KOPT-K1 (cell line): ENCODE data around the gene PREP.
"Not testable (repeated sequence)": the region's sequence is repeated elsewhere in the genome, so short reads cannot be mapped to it uniquely, and the experiment has no call there.

Experiments
- H3K27ac ChIP-seq: fragments of 200-600 bp; sonication (generic); 2 replicates; pipeline ENCODE4 v1.5.1; 2016; ENCODE audit warnings: antibody characterized with exemption, mild to moderate bottlenecking, low read depth, low read length; ENCODE audit not compliant: poor library complexity, severe bottlenecking
- H3K36me3 ChIP-seq: fragments of 200-600 bp; sonication (generic); 2 replicates; pipeline ENCODE4 v1.5.1; 2017; ENCODE audit warnings: antibody characterized with exemption, mild to moderate bottlenecking, low read length, moderate library complexity; ENCODE audit not compliant: insufficient read depth
- H3K9me3 ChIP-seq: fragments of 200-600 bp; sonication (generic); 2 replicates; pipeline ENCODE4 v1.5.1; 2017; ENCODE audit warnings: antibody characterized with exemption, low read length, mild to moderate bottlenecking; ENCODE audit not compliant: insufficient read depth, poor library complexity, severe bottlenecking

Gene PREP

DNA sequence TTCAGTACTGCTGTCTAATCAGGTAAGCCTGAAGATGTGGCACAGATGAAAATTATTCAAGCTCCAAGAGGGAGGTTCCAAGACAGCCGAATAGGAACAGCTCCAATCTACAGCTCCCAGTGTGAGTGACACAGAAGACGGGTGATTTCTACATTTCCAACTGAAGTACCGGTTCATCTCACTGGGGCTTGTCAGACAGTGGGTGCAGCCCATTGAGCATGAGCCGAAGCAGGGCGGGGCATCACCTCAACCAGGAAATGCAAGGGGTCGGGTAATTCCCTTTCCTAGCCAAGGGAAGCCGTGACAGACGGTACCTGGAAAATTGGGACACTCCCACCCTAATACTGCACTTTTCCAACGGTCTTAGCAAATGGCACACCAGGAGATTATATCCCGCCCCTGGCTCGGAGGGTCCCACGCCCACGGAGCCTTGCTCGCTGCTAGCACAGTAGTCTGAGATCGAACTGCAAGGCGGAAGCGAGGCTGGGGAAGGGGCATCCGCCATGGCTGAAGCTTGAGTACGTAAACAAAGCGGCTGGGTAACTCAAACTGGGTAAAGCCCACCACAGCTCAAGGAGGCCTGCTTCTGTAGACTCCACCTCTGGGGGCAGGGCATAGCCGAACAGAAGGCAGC, 64.4 kb downstream of the PREP start:
- peaks cover 41% of the 10 kb centered on the region for H3K36me3 ChIP-seq
- not testable (repeated sequence) for H3K27ac ChIP-seq, H3K9me3 ChIP-seq

DNA sequence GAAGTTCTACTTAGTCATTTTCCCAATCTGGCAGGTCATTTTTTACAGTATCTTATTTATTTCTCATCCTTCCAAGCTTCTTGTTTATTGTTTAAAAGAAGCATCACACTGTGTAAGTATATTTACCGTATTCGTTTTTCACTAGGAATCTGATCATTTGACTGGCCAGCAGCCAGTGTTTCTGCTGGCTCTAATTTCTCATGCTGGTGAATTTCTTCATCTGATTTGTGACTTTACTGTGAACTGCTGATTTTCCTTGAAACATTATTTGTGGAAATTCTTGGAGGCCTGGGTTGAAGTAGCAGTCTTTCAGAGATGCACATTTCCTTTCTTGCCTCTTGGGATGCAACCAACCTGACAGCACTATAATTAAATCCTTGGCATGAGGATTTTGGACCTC, 65.9 kb downstream of the PREP start:
- Histone ChIP-seq H3K27ac (no peak overlapping the region), H3K9me3 (no peaks in the 10 kb centered on the region), H3K36me3 (peaks cover 55% of the 10 kb centered on the region)

DNA sequence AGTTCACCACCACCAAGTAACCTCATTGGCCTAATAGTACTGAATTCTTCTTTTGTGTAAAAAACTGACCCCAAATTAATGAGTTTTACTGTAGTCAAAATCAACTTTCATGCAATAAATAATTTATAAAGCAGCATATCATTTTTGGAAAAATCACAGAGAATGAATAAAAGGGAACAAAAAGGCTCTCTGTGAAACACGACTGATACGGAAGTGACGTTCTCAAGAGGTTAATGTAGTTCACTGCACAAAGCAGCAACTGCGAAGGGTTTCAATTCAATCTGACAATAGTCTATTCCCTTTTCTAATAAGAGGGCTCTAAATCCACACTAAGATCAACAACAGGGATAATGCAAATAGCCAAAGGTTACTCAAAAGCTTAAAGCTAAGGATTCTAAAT, 70.3 kb downstream of the PREP start:
- no peaks in the 10 kb centered on the region for H3K9me3 ChIP-seq
- H3K27ac ChIP-seq, result no peak overlapping the region
- peaks cover 85% of the 10 kb centered on the region for H3K36me3 ChIP-seq

DNA sequence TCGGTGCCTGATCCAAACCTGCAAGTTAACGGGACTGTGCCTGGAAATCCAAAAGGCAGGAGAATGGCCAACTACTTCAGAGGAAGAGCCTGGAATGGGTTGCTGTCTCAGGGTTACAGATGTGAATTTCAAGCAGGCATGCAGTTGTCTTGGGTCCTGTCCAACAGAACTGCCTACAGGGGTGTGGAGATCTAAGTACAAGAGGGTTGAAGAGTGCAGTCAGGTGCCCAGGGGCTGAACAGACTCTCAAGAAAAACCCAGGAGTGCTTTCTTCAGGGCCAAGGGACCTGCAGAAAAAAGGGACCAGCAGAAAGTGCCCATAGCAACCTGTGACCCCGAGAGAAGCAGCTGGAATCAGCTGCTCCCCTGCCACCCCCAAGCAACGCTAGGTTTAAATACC, 71.0 kb downstream of the PREP start:
- Histone ChIP-seq H3K9me3 (no peaks in the 10 kb centered on the region), H3K36me3 (peaks cover 85% of the 10 kb centered on the region), H3K27ac (no peak overlapping the region)

DNA sequence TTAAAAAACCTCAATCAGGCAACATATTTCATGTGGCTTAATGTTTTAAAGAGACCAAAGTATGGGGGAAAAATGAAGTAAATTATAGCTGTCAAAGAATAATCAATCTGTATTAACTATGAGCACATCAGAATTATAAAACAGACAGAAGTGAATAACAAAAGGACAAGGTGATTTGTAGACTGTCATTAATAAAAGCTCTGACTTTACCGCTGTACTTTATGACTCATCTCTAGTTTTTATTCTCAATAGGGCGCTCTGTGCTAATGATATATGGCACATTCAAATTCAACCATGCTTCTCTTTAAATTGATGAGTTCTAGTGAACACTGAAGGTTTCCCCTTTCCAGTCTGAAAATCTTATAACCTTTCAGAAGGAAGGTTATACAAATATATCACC, 72.0 kb downstream of the PREP start:
- Histone ChIP-seq H3K27ac (no peak overlapping the region), H3K36me3 (peaks cover 86% of the 10 kb centered on the region), H3K9me3 (no peaks in the 10 kb centered on the region)

DNA sequence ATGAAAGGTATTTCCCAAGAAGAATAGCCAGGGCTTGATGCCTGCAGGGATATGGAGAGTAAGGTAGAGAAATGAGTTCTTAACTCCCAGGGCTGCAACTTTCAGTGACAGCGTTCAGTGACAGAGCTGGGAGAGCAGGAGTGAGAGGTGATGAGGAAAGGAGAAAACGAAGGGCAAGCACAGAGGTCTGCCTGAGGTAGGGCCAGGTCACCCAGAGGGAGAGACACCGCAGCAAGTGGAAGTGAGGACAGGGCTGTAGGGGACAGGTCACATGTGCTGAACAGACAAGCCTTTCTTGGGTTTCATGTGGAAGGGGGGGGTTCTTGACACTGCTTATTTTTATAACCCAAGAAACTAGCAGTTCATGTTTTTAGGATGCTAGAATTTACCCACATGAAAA, 72.5 kb downstream of the PREP start:
- no peaks in the 10 kb centered on the region for H3K9me3 ChIP-seq
- peaks cover 91% of the 10 kb centered on the region for H3K36me3 ChIP-seq
- H3K27ac ChIP-seq, result no peak overlapping the region

DNA sequence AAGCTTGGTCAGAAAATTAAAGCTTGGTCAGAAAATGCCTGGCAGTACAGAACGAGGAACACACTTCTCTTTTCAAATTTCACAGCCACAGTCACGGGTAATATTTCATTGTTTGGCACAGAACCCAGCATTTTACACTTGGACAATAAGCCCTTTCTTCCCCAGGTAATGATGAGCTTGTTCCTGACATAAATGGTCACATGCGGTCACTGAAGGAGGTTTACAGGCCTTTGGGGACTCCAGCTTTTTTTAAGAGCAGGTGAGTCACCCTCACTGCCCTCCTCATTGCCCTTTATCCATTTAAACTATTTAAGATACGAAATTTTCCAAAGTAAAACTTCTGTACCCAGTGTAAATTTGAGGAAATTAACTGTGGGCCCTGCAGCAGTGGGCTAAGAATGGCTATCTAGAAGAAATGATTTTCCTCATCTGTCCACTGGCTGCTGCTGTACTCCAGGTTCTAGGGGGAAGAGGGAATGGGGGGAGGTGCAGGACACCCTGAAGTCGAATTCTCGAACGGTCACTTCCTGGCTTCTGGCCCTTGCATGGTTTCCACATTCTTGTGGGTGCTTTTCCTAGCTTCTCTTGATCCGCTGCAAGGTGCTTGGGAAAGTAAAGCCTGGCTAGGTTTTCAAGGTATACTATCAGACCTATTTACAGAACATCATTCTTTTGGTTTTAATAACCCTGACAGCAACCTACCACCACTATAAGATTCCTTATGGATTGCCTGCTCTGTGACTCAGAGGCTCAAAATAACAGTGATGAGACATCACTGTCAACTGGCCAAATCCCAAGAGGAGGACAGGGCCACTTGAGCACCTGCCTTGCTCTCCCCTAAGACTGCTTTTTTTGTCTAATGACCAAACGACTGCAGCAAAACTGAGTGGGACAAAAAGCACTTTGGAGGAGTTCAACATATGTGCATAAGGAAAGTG, 75.8 kb downstream of the PREP start:
- Histone ChIP-seq H3K27ac (no peak overlapping the region), H3K9me3 (no peaks in the 10 kb centered on the region), H3K36me3 (peaks cover 100% of the 10 kb centered on the region)

DNA sequence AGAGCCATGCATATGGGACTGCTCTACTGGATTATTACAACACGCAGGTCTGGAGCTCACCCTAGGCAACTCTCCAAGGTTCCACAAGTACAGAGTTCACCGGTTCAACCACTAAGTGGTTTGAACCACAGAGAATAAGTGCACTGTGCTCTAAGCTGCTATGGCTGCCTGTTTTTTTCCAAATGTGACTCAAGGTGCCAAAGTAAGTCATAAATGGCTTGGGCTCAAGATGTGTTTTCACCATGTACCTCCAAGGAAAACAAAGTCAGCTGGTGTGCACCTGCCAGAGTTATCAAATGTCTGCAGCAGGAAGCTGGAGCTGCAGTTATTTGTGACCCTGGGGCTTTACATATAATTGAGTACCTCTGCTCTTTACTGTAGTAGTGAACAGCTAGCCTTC, 76.7 kb downstream of the PREP start:
- H3K27ac ChIP-seq, result no peak overlapping the region
- peaks cover 100% of the 10 kb centered on the region for H3K36me3 ChIP-seq
- no peaks in the 10 kb centered on the region for H3K9me3 ChIP-seq

DNA sequence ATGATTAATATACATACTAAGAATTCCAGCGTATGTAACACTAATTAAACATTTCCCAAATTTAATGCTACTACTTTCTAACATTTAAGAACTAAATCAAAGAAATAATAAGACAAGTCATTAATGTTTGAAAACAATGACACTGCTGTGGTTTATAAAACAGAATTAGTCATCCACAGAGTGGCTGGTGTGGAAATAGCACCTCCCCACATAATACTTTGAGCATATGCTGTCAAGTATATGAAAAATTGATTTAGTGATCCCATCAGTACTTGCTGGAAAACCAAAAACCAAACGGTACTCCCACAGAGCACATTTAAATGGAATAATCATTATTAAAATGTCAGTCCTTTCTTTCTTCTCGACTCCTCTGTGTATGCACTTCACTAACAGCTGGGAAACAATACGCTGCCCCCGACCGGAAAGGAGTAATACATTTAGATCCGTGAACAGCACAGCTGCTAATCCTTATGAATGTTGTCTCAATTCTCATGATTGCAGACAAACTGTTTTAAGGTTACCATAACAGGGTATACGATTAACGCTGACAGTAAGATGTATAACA, 78.4 kb downstream of the PREP start:
- H3K36me3 ChIP-seq, result peaks cover 100% of the 10 kb centered on the region
- no peak overlapping the region for H3K27ac ChIP-seq
- H3K9me3 ChIP-seq, result no peaks in the 10 kb centered on the region

DNA sequence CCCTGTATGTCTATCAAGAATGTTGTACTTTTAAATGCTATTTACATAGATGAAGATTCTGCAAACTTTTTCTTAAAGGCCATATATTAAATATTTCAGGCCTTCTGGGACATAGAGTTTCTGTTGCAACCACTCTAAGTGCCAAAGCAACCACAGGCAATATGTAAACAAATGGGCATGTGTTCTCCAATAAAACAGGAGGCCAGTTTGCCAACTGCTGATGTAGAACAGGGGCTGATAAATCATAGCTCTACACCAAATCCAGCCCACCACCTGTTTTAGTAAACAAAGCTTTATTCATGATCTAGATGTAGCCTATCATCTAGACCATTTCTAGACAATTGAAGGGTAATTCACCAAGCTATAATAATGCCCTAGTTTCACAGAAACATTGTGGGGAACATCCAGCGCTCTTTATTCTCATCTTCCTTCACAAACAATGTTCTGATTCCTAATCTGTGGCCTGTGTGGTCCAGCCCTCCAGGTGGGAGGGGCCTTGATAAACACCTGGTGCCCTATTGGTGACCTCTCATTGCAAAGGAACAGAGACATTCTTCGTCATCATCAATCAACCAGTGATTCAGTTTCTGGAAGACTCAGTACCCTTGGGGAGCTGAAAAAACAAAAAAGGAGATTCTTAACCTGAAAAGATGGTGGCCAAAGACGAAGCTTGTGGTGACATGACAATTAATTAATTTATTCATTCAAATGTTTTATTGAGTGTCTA, 80.2 kb downstream of the PREP start:
- Histone ChIP-seq H3K9me3 (no peaks in the 10 kb centered on the region), H3K36me3 (peaks cover 98% of the 10 kb centered on the region), H3K27ac (no peak overlapping the region)

DNA sequence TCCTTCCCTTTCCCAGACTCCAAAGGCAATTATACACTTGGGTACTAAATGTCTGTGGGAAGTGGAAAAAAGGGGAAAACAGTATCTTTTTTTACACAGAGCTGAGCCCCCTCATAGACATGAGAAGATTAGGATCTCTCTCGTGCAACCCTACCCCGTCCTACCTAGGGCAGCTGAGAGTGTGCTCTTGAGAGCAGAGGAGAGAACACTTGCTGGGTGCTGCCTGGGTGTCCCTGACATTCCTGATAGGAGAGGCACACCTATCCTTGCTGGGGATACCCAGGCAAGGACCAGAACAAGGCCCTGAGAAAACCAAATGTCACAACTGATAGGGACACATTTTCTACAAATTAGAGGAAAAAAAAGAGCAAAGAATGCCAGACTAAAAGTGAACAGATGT, 81.2 kb downstream of the PREP start:
- Histone ChIP-seq H3K9me3 (no peaks in the 10 kb centered on the region), H3K27ac (no peak overlapping the region), H3K36me3 (peaks cover 96% of the 10 kb centered on the region)

DNA sequence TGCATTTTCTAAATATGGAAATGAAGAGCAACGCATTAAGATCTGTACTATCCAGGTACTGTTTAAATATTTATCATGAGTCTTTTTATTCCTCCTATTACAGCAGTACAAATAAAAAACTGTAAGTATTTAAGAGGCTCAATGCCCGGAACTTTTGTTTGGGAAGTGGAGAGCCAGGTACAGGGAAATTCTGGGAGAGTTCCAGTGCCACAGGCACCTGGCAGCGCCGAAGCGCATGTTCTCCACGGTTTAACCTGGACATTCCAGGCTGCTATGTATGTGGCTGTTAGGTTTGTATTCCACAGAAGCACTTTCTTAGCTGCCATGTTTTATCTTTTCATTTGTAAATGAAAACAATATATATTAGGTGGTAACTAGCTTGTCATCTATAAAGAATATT, 81.7 kb downstream of the PREP start:
- peaks cover 94% of the 10 kb centered on the region for H3K36me3 ChIP-seq
- H3K27ac ChIP-seq, result no peak overlapping the region

DNA sequence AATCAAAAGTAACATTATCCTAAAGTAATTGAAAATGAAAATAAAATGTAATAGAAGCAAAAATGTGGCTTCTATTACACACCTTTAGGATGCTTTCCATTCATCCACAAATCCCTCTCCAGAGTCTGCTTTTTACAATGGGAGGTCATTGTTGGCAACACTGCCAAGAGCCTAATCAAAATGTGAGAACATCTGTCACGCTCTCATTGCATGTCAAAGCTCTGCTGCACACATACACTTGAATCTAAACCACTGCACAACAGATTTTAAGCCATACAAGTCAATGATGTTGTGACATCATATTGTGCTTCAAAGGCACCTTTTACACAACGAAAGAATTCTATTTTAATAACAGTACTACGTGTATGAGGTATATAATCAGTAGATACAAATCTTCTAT, 82.1 kb downstream of the PREP start:
- no peak overlapping the region for H3K27ac ChIP-seq
- H3K9me3 ChIP-seq, result no peaks in the 10 kb centered on the region
- peaks cover 94% of the 10 kb centered on the region for H3K36me3 ChIP-seq

More for the DNA sequence above, 81.7 kb downstream of the PREP start:
- H3K9me3 ChIP-seq, result no peaks in the 10 kb centered on the region

DNA sequence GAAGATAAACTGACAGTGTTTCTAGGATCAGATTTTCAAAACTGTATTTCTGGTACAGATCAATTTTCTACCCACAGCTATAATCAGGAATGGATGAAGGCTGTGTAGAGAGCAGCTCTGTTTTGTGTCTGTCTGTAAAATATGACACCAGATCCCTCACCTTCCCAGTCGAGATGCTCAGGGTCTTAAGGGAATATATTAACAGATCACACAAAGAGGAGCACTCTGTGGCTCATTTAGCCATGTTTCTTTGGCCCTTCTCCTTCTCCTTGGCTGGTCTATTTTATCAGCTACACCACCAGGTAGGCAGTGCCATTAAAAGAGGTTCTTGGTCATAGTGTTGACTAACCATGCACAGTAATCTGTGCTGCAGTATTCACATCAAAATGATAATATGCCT, 82.6 kb downstream of the PREP start:
- no peaks in the 10 kb centered on the region for H3K9me3 ChIP-seq
- H3K27ac ChIP-seq, result no peak overlapping the region
- H3K36me3 ChIP-seq, result peaks cover 94% of the 10 kb centered on the region

DNA sequence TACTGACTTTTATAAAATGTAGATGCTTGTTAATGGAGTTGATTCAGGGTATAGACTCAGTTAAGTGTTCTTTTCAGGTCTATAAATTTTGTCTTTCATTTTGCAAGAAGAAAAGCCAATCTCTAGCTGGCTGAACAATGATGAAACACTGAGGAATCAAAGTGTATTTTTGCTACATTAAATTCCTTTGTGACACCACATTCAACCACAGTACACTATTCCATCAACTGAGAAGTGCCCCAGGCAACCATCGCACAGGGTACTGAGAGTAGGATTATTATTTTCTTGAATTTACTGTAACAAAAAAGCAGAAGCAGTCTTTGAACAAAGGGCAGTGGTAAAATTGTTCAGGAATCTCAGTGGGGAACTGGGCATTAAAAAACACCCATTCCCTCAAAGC, 83.6 kb downstream of the PREP start:
- Histone ChIP-seq H3K27ac (no peak overlapping the region), H3K9me3 (no peaks in the 10 kb centered on the region), H3K36me3 (peaks cover 94% of the 10 kb centered on the region)
